Epidermal melanocyte (primary cell): ENCODE results near the gene BIN1.

Source experiments
- DNase-seq: peaks from one replicate; pipeline ENCODE4 v3.0.0; 2011; ENCODE audit warnings: low spot score; ENCODE audit not compliant: insufficient read length

The BIN1 gene

DNA sequence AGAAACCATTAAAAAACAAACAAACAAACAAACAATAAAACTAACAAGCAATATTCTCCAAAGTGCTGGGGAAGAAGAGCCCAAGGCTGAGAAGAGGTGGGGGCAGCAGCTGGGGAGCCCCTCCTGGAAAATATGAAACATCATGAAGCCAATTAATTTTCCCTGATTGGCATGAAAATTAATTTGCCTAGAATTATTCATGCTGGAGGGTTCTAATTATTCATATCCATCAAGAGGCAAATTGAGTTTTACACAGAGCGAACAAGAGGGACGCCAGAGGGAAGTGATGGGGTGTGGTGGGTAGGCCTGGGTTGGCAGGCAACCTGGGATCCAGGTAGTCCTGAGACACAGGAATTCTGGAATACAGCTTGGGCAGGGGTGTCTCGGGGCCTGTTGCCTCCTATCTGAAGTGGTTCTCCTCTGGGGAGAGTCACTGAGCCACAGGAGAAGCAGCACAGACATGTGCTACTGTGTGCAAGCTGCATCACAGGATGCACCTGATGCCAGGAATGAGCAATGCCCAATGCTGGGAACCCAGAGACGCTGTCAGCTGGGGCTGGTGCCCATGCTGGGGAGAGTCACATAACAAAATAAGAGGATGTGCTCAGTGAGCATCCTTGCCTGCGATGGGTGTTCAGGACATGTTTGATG, 107.7 kb downstream of the BIN1 start:
- no peak for DNase-seq

DNA sequence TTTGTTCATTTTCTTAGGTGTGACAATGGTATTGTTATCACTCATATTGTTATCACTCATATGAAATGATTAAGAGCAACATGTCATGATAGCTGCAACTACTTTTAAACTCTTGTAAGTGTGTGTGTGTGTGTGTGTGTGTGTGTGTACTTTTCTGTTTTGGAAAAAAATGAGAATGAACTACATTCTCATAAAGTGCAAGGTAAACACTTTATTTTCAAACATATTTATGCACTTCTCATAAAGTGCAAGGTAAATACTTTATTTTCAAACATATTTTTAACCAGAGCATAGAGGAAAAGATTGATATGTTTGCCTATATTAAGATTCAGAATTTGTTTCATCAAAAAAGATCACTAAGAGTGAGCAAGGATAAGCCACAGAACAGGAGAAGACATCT, 108.5 kb downstream of the BIN1 start:
- no peak for DNase-seq
